K562 treated with DMSO at 1 percent for 24 hours (cell line): ENCODE measurements around the gene PRG3. TPM values are rescaled to one million over a fixed set of nuclear protein-coding genes. Genes with fewer than 3 reads are reported as not detected.

Source experiments
- total RNA-seq: library from RNA; unstranded; fragments of 300-600 nt; gene quantifications from 2 replicates; pipeline ENCODE4 v1.2.3, GENCODE V29; 2022; ENCODE audit warnings: low read depth; ENCODE audit not compliant: insufficient read depth

PRG3 gene
- not detected in 2 replicates for total RNA-seq

GRCh38 chr11:57380975-57381374, at the start of gene PRG3:
TSS of gene PRG3 (minus strand) at chr11:57381150. CDS start at chr11:57380708, 442 bp downstream.

GRCh38 chr11:57426929-57427726, 46.2 kb upstream of the PRG3 start, which contains the start of gene SLC43A3:
TSS of gene SLC43A3 (minus strand) at chr11:57427121. CDS start at chr11:57426172, 949 bp downstream.

GRCh38 chr11:57390535-57390934, 9.6 kb upstream of the PRG3 start, which contains the start of gene PRG2:
TSS of gene PRG2 (minus strand) at chr11:57390650. CDS start at chr11:57389944, 706 bp downstream.

GRCh38 chr11:57338142-57338541, 42.8 kb downstream of the PRG3 start, which contains the start of gene P2RX3:
TSS of gene P2RX3 (plus strand) at chr11:57338352. CDS start at chr11:57338551, 199 bp downstream.

GRCh38 chr11:57335343-57336110, 45.4 kb downstream of the PRG3 start, which contains the start of gene SSRP1:
TSS of gene SSRP1 (minus strand) at chr11:57335892. CDS start at chr11:57335121, 771 bp downstream.

Other genes starting within 250 kb of the PRG3 start
- not detected in 2 replicates for gene LRRC55, start 199.2 kb downstream of the PRG3 start, total RNA-seq
- gene APLNR, start 143.9 kb downstream of the PRG3 start, total RNA-seq, result 0.65 and 1.2 TPM in 2 replicates
- gene TNKS1BP1, start 56.2 kb downstream of the PRG3 start, total RNA-seq, result 44.3 and 54.2 TPM in 2 replicates
- gene SSRP1, start 45.3 kb downstream of the PRG3 start, total RNA-seq, result 165 and 171 TPM in 2 replicates
- 0.15 TPM in 1 of 2 replicates, not detected in the other for gene P2RX3, start 42.8 kb downstream of the PRG3 start, total RNA-seq
- gene PRG2, start 9.5 kb upstream of the PRG3 start, total RNA-seq, result 13.8 and 17.3 TPM in 2 replicates
- 101 and 116 TPM in 2 replicates for gene SLC43A3, start 46.0 kb upstream of the PRG3 start, total RNA-seq
- 8.8 and 11.7 TPM in 2 replicates for gene RTN4RL2, start 79.4 kb upstream of the PRG3 start, total RNA-seq
- 86.0 and 90.3 TPM in 2 replicates for gene SLC43A1, start 134.6 kb upstream of the PRG3 start, total RNA-seq
- 46.0 and 49.7 TPM in 2 replicates for gene TIMM10, start 149.6 kb upstream of the PRG3 start, total RNA-seq
- gene SMTNL1, start 156.4 kb upstream of the PRG3 start, total RNA-seq, result 0.22 TPM in 1 of 2 replicates, not detected in the other
- 116 and 119 TPM in 2 replicates for gene UBE2L6, start 186.5 kb upstream of the PRG3 start, total RNA-seq
- 0.52 and 1.9 TPM in 2 replicates for gene SERPING1, start 216.5 kb upstream of the PRG3 start, total RNA-seq